ELR (cell line): ENCODE results near the gene OR5H6.
A peak's percentile ranks its signal among the peaks of the same experiment; 100 is the strongest.
"Not testable (repeated sequence)": the region's sequence is repeated elsewhere in the genome, so short reads cannot be mapped to it uniquely, and the experiment has no call there.

Source experiments
- DNase-seq: peaks from one replicate; pipeline ENCODE4 v3.0.0-alpha.2; 2015; ENCODE audit warnings: low read depth

Gene OR5H6

DNA sequence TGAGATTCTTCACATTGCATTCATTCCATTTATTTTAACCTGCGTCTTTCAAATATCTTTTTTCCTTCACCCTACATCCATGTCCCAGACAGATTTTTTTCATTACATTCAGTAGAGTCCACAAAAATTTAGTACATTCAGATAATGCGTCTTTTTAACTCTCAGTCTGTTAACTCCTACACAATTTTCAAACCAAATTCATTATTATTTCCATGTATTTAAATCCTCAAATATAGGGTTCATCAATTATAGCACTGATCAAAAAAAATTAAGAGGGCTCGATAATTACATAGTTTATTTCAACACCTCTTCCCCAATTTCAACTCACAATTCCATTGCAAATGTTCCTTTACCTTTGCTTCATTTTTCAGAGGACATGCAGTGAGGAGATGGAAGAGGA, at the start of gene OR5H6:
Gene OR5H6, plus strand, starts transcription at position 301 of the 400 bp plus-strand sequence. Its CDS starts 89 bp downstream, at position 390.
- no peak for DNase-seq

DNA sequence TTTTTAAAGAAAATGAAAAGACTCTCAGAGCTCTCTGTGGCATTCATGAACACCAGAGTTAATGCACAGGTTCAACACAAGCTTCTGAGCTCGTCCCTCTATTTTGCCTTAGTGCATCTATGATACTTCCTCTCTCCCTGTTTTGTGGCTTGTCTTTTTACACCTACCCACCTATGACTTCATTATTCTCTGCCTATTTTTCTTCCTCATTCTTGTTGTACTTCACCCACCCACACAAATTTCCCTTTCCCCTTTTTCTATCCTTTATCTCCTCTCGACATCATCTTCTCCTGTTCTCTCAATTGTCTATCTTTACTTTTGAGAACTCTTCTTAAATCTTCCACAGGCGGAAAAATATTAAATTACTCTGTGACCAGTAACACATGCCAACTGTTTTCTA, 49.0 kb upstream of the OR5H6 start:
- no peak for DNase-seq

DNA sequence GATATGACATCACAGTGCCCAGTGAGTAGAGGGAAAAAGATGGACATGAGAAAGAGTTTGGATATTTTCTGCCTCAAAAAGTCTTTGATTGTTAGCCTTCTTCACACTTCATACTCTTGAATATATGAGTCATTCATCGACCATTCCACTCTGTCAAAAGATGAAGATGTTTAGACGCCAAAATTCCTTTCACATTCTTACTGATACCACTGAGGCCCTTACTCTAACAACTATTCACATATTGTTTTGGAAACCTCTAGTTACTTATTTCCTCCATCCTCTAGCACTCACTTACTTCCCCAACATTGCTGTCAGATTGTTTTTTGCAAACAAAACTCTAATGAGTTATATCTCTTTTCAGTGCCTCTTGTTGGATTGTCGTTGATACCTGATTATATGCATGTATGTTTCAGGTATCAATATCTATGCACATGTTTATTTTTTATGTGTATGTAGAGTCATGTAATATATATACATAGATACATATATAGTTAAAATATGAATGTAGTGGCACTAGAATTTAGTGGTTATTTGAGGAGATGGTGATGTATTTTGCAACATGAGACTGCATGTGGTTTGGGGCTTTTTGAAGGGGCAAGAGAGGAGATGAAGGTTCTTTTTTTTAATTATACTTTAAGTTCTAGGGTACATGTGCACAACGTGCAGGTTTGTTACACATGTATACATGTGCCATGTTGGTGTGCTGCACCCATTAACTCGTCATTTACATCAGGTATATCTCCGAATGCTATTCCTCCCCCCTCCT, 40.0 kb upstream of the OR5H6 start:
- no peak for DNase-seq

DNA sequence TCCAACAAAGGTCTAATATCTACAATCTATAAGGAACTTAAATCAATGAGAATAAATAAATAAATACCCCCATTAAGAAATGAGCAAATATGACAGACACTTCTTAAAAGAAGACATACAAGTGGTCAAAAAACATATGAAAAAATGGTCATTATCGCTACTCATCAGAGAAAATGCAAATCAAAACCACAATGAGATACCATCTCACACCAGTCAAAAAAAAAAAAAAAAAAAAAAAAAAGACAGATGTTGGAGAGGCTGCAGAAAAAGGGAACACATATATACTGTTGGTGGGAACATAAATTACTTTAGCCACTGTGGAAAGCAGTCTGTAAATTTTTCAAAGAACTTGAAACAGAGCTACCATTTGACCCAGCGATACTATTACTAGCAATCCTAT, 31.6 kb upstream of the OR5H6 start:
- no peak for DNase-seq

DNA sequence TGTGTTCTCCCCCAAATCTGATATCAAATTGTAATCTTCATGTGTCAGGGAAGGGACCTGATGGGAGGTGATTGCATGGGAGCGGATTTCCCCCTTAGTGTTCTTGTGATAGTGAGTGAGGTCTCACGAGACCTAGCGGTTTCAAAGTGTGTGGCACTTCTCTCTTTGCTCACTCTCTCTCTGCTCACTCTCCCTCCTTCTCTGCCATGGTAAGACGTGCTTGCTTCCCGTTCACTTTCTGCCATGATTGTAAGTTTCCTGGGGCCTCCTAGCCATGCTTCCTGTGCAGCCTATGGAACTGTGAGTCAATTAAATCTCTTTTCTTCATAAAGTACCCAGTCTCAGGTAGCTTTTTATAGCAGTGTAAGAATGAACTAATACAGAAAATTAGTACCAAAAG, 30.6 kb upstream of the OR5H6 start:
- DNase-seq = no peak

DNA sequence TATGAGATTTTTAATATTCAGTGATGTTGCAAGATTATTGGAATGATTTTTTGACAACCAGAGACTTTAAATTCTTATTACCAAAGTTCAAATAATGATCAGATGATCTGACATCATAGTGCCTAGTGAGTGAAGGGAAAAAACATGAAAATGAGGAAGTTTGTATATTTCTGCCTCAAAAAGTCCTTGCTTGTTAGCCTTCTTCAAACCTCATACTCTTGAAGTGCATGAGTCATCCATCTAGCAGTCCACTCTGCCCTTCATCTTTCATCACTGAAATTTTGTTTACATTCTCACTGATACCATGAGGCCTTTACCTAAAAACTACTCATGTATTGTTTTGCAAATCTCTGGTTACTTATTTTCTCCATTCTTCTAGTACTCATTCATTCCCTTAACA, 23.9 kb upstream of the OR5H6 start:
- peak; percentile 0 for DNase-seq

DNA sequence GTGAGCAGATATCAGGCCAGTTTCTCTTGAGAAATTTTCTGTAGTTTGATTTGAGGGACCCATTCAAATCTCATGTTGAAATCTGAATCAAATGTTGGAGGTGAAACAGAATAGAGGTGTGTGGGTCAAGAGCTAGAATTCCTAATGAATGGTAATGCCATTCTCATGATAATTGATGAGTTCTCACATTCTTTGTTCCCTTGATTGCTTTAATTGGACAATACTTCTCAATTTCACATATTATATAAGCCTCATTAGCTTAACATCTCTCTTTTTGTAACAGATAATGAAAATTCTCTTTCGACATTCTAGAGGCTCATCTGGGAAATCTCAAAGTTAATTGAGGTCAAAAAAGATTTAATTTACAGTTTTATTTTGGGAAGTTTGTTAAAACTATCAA, 21.9 kb upstream of the OR5H6 start:
- no peak for DNase-seq

DNA sequence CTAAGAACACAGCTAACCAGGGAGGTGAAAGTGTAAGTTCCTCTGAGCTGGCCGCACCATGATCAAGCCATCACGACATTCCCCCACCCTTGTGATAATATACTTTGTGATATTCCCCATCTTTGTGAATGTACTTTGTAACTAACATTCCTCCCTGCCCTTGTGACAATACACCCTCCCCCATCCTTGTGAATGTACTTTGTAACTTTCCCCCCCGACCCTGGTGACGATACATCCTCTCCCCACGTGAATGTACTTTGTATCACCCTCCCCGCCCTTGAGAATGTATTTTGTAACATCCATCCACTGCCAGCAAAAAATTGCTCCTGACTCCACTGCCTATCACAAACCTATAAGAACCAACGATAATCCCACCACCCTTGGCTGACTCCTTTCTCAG, 20.2 kb upstream of the OR5H6 start:
- no peak for DNase-seq

DNA sequence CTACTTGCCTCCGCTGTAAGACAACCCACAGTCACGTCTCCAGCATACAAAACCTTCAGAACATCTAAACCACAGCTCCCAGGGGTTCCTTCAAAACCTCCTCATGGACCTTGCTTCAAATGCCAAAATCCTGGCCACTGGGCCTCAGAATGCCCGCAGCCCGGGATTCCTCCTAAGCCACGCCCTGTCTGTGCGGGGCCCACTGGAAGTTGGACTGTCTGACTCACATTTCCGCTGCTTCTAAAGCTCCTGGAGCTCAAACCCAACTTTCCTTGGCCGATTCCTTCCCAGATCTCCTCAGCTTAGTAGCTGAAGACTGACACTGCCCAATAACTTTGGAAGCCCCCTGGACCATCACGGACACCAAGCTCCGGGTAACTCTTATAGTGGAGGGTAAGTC, 17.9 kb upstream of the OR5H6 start:
- DNase-seq = peak; percentile 30

DNA sequence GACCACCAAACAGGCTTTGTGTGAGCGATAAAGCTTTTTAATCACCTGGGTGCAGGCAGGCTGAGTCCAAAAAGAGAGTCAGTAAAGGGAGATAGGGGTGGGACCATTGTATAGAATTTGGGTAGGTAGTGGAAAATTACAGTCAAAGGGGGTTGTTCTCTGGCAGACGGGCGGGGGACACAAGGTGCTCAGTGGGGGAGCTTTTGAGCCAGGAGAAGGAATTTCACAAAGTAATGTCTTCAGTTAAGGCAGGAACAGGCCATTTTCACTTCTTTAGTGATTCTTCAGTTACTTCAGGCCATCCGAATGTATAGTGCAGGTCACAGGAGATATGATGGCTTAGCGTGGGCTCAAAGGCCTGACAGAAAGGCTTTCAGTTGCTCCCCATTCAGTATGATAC, 8.0 kb upstream of the OR5H6 start:
- DNase-seq = not testable (repeated sequence)

DNA sequence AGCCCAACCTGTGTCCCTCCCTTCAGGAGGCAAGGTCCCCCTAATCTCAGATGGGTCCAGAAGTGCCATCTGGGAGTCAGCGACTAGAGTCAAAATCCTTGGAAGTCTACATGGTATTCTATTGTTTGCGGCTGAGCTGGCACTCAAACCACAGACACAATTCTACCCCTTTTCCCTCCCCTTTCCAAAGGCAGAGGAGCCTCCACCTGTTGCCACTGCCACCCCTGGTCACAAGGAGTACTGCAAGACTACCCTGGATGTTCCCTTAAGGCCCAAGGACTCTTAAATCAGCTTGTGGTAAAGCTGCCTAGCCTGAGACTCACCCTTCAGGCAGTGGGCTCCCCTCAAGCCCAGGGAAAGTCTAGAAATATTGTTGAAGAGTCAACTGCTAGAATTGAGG, 4.3 kb upstream of the OR5H6 start:
- DNase-seq = peak; percentile 22

DNA sequence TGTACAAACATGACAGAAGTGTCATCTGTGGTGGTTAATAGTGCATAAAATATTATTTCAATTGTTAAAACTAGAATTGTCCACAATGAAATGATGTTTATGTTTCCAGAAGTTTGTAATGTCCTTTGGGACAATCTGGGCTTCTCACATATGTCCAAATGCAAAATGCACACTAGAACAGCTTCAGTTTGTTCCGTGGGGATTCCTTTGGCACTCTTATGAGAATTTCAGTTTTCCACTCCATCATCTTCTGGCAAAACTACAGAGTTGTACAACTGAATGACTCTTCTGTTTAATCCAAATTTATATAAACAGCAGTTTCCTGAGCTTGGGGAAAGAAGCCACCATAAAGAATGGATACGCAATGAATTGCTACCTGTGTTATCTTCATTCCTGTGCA, 2.0 kb upstream of the OR5H6 start:
- DNase-seq = no peak

DNA sequence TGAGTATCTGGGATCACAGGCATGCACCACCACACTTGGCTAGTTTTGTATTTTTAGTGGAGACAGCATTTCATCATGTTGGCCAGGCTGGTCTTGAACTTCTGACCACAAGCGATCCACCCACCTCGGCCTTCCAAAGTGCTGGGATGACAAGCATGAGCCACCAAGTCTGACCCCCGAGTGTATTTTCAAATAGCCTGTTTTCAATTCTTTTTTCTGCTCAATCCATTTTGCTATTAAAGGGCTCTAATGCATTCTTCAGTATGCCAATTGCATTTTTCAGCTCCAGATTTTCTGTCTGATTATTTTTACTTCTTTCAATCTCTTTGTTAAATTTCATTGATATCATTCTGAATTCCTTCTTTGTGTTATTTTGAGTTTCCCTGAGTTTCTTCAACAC, 5.8 kb downstream of the OR5H6 start:
- no peak for DNase-seq

DNA sequence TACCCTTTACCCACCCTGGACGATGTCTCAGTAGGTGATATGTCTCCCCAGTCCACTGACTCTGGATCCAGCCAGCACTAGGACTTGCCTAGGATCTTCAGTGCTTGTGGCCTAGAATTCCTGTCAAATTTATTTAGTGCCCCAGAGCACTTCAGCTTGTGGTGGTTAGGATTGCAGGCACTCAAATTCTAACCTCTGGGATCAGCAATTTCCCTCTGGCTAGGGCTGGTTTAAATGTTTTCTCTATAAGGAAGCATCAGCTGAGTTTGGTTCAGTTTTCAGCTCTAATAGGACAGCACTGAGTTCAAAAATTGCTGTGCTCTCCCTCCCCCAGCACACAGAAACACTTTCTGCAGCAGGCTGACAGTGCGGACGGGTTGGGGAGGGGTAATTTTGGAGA, 8.1 kb downstream of the OR5H6 start:
- no peak for DNase-seq

DNA sequence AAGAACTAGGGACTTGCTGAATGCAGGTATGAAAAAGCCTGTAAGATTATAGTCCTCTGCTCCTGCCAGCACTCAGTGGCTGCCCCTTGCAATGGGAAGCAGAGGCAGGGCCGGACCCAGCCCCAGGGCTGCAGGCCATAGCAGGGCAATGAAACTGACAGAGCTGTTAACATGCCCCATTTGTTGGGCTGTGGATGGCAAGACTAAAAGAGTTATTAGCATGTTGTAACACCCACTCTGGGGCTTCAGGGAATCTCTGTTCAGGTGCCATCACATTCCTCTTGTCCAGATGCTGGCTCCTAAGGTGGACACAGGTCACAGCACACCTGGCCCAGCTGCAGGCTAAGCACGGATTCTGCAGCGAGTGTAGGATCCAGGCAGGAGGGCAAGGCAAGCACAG, 10.9 kb downstream of the OR5H6 start:
- DNase-seq = no peak

DNA sequence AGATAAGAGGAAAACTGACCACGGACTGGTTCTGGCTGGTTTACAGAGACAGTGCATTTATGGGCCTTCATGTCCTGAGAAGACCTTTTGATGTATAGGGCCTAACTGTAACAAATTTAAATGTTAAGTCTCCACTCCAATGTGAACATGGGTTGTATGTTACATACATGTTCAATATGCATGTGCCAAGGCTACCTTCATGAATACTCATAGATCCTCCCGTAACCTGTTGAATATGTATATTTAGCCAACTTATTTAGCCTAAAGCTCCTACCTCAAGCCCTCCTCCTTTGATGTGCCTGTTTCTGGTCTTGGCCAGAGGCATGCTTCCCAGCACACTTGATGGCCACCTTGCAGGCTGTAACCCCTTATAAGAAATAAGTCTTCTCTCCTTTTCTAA, 18.2 kb downstream of the OR5H6 start, which contains the start of gene OR5H2:
Gene OR5H2, plus strand, starts transcription at position 301 of the 400 bp plus-strand sequence. CDS start 398 bp downstream, outside the sequence.
- no peak for DNase-seq

DNA sequence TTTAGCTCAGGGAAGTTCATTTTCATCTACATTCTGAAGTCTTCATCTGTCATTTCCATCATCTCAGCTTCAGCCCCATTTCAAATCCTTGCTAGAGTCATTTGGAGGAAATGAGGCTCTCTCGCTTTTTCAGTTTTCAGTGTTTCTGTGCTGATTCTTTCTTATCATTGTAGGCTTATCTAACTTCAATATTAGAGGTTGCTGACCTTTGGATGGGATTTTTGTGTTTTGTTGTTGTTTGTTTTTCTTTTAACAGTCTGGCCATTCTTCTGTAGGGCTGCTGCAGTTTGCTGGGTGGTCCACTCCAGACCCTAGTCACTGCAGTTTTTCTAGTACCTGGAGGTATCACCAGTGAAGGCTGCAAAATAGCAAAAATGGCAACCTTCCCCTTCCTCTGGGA, 26.9 kb downstream of the OR5H6 start:
- no peak for DNase-seq

DNA sequence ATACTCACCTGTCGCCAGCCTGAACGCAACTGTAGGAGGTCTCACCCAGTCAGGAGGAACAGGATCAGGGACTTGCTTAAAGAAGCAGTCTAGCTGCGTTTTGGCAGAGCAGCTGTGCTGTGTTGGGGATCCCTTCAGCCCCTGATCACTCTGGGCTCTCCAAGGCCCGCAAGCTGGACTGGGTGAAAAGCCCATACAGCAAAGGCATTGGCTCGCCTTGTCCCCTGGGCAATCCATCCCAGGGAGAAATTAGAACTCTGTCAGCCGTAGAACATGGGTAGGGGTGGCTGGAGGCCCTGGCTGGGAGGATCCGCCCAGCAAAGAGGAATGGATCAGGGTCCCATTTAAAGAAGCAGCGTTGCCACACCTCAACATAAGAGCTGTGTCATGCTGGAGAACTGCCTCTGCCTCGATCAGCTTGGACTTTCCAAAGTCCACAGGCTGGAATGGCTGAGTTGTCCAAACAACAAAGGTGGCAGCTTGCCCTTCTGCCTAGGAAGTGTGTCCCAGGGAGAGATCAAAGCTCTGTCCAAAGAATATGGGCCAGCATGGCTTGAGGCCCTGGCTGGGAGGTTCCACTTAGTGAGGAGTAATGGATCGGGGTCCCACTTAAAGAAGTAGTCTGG, 27.4 kb downstream of the OR5H6 start:
- no peak for DNase-seq
